D721Med (cell line): Measurements from ENCODE around the gene EFCC1.

Experiments
- DNase-seq: peaks from one replicate; pipeline ENCODE4 v3.0.0; 2011; ENCODE audit warnings: low spot score; ENCODE audit not compliant: insufficient read length
- FAIRE-seq: peaks from 2 replicates; lab custom pipeline; 2011; peaks lifted over from hg19 to GRCh38; lab: Jason Lieb, UNC
- TF ChIP-seq, protein P1 (sequence below): IDR thresholded peaks from 2 replicates; pipeline ENCODE4 v1.5.1; 2012; ENCODE audit warnings: mild to moderate bottlenecking, control low read depth; ENCODE audit not compliant: insufficient read depth; ENCODE audit errors: missing control alignments

Gene EFCC1

DNA sequence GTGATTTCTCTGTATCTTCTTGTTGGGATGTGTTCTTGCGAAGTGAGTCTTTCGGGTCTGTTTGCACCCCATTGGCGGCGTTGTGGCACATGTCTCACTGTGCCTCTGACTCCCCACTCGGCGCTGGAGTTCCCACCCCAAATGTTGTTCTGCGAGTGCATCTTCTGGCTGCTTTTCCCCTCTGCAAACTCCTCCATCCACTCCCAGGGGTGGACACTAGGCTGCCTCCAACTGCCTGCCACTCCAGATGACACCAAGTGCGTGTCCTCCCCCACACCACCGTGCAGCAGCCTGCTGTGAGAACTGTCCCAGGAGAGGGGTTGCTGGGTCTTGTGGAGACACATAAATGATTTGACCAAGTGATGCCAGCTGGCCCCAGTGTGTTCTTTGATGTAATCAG is 17.6 kb downstream of the EFCC1 start:
- DNase-seq (no peak), FAIRE-seq (no peak)
- TF ChIP-seq, protein P1, sequence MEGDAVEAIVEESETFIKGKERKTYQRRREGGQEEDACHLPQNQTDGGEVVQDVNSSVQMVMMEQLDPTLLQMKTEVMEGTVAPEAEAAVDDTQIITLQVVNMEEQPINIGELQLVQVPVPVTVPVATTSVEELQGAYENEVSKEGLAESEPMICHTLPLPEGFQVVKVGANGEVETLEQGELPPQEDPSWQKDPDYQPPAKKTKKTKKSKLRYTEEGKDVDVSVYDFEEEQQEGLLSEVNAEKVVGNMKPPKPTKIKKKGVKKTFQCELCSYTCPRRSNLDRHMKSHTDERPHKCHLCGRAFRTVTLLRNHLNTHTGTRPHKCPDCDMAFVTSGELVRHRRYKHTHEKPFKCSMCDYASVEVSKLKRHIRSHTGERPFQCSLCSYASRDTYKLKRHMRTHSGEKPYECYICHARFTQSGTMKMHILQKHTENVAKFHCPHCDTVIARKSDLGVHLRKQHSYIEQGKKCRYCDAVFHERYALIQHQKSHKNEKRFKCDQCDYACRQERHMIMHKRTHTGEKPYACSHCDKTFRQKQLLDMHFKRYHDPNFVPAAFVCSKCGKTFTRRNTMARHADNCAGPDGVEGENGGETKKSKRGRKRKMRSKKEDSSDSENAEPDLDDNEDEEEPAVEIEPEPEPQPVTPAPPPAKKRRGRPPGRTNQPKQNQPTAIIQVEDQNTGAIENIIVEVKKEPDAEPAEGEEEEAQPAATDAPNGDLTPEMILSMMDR, result no peak

DNA sequence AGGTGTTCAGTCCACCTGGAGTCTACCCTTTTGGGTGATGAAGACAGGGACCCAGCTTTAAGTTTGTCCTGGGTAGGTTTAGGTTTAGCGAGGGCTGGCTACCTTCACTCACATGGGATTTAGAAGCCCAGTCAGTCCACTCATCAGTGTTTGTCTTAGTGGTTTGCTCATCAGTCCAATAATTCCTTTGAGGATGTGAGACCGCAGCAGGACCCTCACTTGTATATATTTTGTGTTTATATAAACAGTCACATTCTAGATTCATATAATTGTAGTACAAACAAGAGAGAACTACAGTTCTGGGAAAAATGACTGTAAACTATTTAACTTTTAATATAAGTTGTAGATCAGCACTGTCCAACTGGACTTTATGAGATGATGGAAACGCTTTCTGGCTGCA is 18.2 kb downstream of the EFCC1 start:
- TF ChIP-seq, protein P1, result no peak
- DNase-seq (no peak), FAIRE-seq (no peak)

DNA sequence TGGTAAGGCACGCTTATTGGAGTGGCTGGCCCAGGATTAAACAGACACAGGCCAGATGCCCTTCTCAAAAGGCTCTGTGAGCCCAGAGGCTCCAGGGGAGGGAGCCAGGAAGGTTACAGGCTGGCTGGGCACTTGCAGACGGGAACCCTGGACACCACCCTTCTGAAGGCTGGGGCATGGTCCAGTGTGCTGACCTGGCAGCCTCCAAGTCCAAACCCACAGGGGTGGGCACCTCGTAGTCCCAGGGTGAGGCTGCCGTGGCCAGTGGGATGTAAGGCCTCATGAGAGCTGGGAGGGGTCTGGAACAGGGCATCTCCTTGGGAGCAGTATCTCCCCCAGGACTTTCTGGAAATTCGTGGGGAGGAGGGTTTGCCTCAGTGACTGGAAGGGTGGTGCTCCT is 19.6 kb downstream of the EFCC1 start:
- TF ChIP-seq, protein P1, result no peak
- no peak for FAIRE-seq
- no peak for DNase-seq

DNA sequence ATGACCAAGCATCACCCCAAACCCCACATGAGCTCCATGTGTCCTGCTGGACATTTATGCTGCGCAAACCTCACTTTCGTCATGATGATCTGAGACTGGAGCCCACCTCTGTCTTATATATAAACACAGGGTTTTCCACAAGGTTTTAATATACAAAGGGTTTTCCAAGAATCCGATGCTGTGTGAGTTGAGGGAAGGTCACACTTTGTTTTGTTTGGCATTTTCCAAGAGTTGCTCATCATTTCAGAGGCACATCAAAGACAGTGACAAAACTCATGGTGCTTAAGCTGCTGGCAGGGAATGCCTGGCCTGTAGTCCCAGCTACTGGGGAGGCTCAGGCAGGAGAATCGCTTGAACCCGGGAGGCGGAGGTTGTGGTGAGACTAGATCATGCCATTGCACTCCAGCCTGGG is 20.0 kb downstream of the EFCC1 start:
- DNase-seq, result no peak
- FAIRE-seq, result no peak

DNA sequence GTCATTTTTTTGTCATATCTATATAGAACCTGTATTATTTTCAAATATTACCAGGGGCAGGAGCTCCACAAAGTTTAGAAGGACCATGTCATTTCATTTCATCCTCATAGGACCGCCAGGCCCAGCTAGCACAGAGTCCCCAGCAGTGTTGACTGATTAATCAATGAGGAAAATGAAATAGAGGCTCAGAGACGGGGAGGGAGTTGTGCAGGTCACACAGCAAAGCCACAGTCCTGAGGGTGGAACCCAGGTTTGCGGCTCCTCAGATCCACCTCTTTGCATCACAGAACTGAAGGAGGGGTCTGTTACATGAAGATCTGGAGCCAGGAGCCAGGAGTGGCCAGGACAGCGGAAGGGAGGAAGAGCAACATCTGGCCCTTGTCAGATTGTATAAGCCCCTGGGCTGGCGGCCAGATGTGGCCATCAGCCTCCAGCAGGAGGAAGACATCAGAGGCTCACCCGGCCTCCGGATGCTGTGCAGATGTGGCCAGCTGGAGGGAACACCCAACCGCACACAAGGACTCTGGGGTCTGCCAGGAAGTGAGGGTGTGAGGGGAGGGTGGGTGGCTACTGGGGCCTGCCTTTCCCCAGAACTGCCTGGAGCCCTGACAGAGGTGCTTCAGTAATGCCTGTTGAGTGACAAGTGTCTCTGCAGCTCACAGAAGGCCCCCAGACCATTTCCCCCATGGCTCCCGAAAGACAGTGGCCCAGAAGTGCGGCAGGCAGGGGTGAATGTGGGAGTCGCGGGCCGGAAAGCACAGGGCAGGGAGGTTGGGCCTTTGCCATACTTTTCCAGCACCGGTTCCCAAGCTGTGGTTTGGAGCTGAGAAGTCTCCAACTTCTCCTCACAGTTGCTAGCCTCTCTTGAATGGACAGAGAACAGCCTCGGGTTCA is 21.3 kb downstream of the EFCC1 start:
- FAIRE-seq (no peak), DNase-seq (no peak)

More for the DNA sequence above, 20.0 kb downstream of the EFCC1 start:
- TF ChIP-seq, protein P1, result no peak

DNA sequence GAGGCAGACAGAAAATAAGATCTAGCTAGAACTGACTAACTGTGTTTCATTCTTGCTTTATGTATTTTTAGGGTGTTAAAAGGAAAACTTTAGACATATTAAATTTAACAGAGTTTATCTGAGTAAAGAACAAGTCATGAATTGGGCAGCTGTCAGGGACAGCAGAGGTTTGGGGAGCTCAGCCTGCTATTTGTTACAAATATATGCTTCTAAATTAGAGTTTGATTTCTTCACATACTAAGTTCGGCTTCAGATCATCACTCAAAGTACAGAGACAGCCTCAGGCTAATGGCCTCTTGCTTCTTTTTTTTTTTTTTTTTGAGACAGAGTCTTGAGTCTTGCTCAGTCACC is 21.9 kb downstream of the EFCC1 start:
- TF ChIP-seq, protein P1, result no peak
- DNase-seq (no peak), FAIRE-seq (no peak)

More for the DNA sequence above, 21.3 kb downstream of the EFCC1 start:
- TF ChIP-seq, protein P1, result no peak

DNA sequence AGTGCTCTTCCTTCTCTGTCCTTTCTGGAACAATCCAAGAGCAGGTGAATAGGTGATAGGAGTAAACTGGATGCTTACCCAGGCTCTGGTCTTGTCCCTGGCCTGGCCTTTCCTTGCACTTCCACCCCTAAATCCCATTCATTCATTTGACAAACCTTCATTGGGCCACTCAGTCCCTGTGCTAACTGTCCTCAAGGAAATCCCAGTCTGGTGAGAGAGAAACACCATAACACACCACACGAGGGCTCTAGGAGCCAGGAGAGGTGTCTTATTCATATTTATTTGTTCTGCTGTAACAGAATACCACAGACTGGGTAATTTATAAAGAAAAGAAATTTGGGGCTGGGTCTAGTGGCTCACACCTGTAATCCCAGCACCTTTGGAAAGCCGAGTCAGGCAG is 22.8 kb downstream of the EFCC1 start:
- DNase-seq (no peak), FAIRE-seq (no peak)
- TF ChIP-seq, protein P1, result no peak
